Testis (tissue), 2 donors: Measurements from ENCODE around the gene ARHGAP9.
"Not testable (repeated sequence)": the region's sequence is repeated elsewhere in the genome, so short reads cannot be mapped to it uniquely, and the experiment has no call there.

ENCODE experiments used
- CTCF ChIP-seq, 3 experiments: fragments of 450-650 bp in 2 of 3; fragments of 200-600 bp in 1 of 3; sonication (generic) in 1 of 3; IDR thresholded peaks; one replicate each; pipeline ENCODE4 v1.5.1; 2016 to 2019; ENCODE audit warnings: antibody characterized with exemption in 3 of 3, mild to moderate bottlenecking in 2 of 3, moderate library complexity in 1 of 3
- POLR2A ChIP-seq: fragments of 450-650 bp; IDR thresholded peaks from one replicate; pipeline ENCODE4 v1.6.1; 2017; ENCODE audit warnings: antibody characterized with exemption, mild to moderate bottlenecking, moderate library complexity

GRCh38 chr12:57506541-57506940 lies 26.9 kb upstream of the ARHGAP9 start:
- not testable (repeated sequence) for TF ChIP-seq CTCF (IDR thresholded peaks at IDR 0.05); POLR2A
